Stimulated activated naive CD8-positive, alpha-beta T cell treated with anti-CD3 and anti-CD28 coated beads, Interleukin-15, Interleukin-2, amounts not matched to agents 100 ng/mL and 50 ng/mL, for 24 hours (primary cell): ENCODE measurements around the gene MVB12B.

Experiments
- H3K27ac Mint-ChIP-seq: one replicate; pipeline ENCODE4 v1.8.0; 2021; ENCODE audit warnings: mild to moderate bottlenecking, mixed read lengths
- H3K27me3 Mint-ChIP-seq: one replicate; pipeline ENCODE4 v1.8.0; 2021; ENCODE audit warnings: mixed read lengths
- H3K36me3 Mint-ChIP-seq: one replicate; pipeline ENCODE4 v1.8.0; 2021; ENCODE audit warnings: low read depth, mixed read lengths
- H3K4me1 Mint-ChIP-seq: one replicate; pipeline ENCODE4 v1.8.0; 2021; ENCODE audit warnings: low read depth, mixed read lengths
- H3K4me3 Mint-ChIP-seq: one replicate; pipeline ENCODE4 v1.8.0; 2021; ENCODE audit warnings: mild to moderate bottlenecking, mixed read lengths
- H3K9me3 Mint-ChIP-seq: one replicate; pipeline ENCODE4 v1.8.0; 2021; ENCODE audit warnings: mixed read lengths

The MVB12B gene

DNA sequence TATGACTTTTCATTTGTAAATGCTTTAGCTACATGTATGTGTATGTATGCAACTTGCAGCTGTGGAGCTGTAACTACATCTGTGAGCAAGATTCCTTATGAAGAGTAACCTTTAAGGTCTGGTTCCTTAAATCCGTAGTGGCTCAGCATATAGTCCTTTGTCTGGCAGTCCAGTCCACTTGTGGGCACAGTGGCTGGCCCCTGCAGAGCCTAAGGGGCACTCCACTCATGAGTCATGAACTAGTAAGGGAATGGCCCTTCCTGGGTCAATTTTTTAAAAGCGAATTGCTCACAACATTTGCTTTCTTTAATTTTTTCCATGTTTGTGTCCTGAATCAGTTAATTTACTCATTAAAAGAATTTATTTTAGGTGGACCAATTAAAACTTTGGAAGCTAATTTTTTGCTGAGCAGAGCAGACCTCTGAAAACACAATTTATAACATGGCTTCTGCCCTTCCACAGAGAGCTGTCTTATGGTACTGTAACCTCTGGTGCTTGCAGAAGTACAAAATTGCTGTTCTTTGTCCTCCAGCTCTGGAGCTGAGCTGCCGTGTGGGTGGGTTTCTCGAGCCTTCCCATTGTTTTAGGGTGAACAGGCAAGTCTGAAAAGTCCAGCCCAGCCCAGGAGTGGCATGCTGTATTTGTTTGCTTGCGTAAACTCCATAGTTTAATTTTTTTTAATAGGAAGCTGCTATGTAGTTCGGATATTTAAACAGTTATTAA is 110.1 kb downstream of the MVB12B start:
- Mint-ChIP-seq H3K27me3 (no peaks in the 10 kb centered on the region), H3K9me3 (no peaks in the 10 kb centered on the region), H3K27ac (no peak overlapping the region), H3K36me3 (peaks cover 4% of the 10 kb centered on the region), H3K4me3 (no peak overlapping the region), H3K4me1 (peaks cover 13% of the 10 kb centered on the region)

DNA sequence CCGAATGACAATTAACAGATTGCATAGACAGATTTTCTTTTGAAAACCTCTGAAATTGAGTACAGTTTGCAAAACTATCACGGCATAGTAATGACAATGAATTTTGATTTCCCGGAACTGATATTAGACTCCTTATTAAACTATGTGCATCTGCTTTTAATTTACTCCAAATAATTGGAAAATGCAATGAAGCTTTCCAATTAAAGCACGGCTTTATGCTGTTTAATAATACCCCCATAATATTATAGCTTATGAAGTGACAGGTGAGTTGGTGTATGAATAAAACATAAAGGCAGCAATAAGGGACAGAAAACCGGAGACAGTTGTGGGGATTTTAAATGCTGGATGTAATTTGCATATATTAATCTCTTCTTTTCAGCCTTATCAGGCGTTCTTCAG is 110.6 kb downstream of the MVB12B start:
- Mint-ChIP-seq H3K4me1 (peaks cover 13% of the 10 kb centered on the region), H3K27ac (no peak overlapping the region), H3K36me3 (peaks cover 4% of the 10 kb centered on the region), H3K9me3 (no peaks in the 10 kb centered on the region), H3K27me3 (no peaks in the 10 kb centered on the region), H3K4me3 (no peak overlapping the region)

DNA sequence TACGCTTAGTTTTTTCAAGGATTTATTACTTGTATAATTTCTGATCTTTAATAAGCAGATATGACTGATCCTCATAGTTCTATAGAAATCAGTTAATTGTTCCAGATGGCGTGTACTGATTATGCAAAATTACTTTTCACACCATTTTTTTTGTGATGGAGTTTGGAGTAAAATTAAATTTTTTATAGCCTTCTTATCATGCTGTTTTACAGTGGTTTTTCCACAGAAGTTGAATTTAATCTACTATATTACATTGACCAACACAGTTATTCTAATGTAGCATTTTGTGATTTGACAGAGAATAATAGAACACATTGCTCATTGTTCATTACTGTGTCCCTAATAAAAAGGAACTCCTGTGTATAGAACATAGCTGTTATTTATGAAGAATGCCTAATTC is 111.1 kb downstream of the MVB12B start:
- H3K4me3 Mint-ChIP-seq: no peak overlapping the region
- H3K27me3 Mint-ChIP-seq: no peaks in the 10 kb centered on the region
- H3K4me1 Mint-ChIP-seq: peaks cover 13% of the 10 kb centered on the region
- peaks cover 4% of the 10 kb centered on the region for H3K36me3 Mint-ChIP-seq
- H3K27ac Mint-ChIP-seq: no peak overlapping the region
- H3K9me3 Mint-ChIP-seq: no peaks in the 10 kb centered on the region

DNA sequence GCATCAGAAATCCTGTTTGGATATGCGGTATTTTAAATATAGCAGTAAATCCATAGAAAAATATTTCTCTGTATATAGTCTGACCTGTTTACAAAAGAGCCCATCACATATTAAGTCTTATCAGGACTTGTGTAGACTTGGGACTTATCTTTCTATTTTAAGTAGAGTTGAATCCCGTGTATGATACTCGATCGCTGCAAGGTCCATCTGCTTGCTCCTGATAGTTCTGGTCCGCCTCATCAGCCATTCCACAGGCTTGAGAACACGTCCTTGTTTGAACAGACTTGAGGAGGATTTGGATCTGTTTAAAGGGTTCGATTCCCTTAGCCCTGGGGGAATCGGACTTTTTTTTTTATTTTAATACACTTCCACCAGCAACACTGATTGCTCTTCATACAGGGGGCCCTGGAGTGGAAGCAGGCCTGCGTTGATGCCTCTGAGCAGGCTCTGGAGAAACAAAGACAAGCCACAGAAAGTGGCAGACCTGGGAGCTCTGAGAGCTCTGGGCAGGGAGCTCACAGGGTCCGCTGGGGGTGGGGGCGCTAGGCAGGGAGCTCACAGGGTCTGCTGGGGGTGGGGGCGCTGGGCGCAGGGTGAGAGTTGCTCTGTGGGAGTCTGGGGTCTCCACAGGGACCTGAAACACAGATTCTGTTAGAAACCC is 112.2 kb downstream of the MVB12B start:
- Mint-ChIP-seq H3K4me3 (no peak overlapping the region), H3K36me3 (peaks cover 4% of the 10 kb centered on the region), H3K27me3 (no peaks in the 10 kb centered on the region), H3K9me3 (no peaks in the 10 kb centered on the region), H3K4me1 (peaks cover 17% of the 10 kb centered on the region), H3K27ac (no peak overlapping the region)

GRCh38 chr9:126439402-126439765 is 112.8 kb downstream of the MVB12B start:
- Mint-ChIP-seq H3K4me3 (no peak overlapping the region), H3K36me3 (peaks cover 4% of the 10 kb centered on the region), H3K9me3 (no peaks in the 10 kb centered on the region), H3K4me1 (peaks cover 18% of the 10 kb centered on the region), H3K27me3 (no peaks in the 10 kb centered on the region), H3K27ac (no peak overlapping the region)

DNA sequence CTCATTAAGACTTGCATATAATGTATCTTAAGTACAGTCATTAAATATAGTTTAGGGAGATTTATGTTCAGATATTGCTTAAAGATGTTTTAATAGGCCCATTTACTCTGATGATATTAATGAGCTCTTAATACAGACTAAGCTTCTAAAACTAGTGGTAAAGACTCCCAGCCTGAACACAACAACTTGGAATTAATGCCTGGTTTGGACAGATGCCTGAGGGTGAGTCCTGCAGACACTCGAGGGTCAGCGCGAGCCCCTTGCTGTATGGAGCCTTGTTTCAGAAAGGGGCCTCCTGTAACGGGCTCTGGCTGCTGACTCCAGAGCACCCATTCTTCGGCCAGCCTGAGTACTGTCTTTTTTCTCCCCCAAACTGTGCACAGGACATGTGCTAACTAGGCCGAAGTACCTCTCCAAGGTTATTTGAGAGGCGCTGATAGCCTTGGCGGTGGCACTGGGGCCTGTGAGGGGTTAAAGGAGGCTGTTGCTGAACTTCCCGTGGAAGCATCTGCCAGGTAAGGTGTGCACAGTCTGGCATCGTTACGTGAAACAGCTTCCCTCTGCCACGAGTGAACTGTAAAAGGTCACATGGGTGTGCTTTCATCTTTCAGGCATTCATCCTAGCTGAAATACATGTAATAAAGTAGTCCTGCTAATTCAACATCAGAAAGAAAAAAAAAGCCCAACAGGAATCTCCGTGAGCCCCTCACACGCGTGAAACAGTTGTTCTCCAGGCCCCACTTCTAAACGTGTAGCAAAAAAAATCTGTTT is 113.4 kb downstream of the MVB12B start:
- Mint-ChIP-seq H3K4me1 (peaks cover 18% of the 10 kb centered on the region), H3K27ac (no peak overlapping the region), H3K27me3 (no peaks in the 10 kb centered on the region), H3K9me3 (no peaks in the 10 kb centered on the region), H3K36me3 (peaks cover 4% of the 10 kb centered on the region), H3K4me3 (no peak overlapping the region)

DNA sequence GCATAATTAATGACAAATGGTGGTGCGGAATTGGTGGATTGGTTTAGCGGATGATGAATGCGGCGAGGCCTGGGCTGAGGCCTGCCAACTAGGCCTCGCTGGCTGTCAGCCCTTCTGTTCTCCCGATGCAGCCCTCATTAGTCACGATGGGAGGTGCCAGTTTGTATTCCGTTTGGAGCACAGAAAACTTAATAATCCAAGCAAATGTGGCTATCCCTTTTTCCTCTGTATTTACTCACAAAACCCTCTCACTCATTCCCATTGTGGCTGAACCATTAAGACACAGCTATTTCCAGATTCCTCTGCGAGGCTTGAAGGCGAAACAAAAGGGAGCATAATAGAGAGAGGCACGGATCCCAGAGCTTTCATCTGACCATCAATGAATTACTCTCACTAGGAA is 114.3 kb downstream of the MVB12B start:
- no peak overlapping the region for H3K27ac Mint-ChIP-seq
- H3K9me3 Mint-ChIP-seq: no peaks in the 10 kb centered on the region
- no peaks in the 10 kb centered on the region for H3K27me3 Mint-ChIP-seq
- peaks cover 18% of the 10 kb centered on the region for H3K4me1 Mint-ChIP-seq
- H3K36me3 Mint-ChIP-seq: peaks cover 4% of the 10 kb centered on the region
- H3K4me3 Mint-ChIP-seq: no peak overlapping the region

DNA sequence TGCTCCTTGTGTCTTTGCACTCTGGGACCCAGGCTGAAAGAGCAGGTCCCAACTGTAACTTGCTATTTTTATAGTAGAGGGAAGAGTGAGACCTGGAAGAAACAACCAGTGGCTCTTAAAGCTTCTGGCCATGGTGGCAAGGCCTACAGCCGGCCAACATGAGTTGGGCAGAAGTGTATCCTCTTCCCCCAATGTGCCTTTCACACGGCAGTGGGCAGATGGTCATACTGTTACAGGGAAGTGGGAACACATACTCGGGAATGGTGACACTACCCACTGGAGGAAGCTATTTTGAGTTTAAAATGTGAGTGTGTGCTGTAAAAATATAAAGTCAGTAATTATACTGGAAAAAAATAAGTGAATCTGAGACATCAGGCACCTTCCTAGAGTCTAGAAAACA is 116.0 kb downstream of the MVB12B start:
- no peaks in the 10 kb centered on the region for H3K9me3 Mint-ChIP-seq
- H3K4me1 Mint-ChIP-seq: peaks cover 18% of the 10 kb centered on the region
- no peaks in the 10 kb centered on the region for H3K27me3 Mint-ChIP-seq
- H3K36me3 Mint-ChIP-seq: peaks cover 4% of the 10 kb centered on the region
- no peak overlapping the region for H3K4me3 Mint-ChIP-seq
- H3K27ac Mint-ChIP-seq: no peak overlapping the region

DNA sequence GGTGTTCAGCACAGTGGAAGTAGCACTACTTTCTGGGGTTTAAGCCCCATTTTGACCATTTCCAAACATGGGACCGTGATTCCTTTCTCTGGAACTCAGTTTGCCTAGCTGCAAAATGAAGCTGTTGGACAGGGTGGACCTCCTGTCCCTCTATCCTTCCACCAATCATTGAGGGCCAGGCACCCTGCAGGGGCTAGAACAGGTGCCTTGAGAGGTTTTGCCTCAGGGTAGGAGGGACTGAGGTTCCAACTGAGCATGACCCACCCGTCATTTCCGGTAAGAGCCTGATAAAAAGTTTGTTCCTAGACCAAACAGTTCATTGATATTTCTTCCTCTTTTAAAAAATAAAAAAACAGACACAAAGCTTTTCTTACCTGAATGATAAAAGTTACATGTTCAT is 116.5 kb downstream of the MVB12B start:
- Mint-ChIP-seq H3K4me1 (peaks cover 18% of the 10 kb centered on the region), H3K36me3 (peaks cover 4% of the 10 kb centered on the region), H3K4me3 (no peak overlapping the region), H3K27me3 (no peaks in the 10 kb centered on the region), H3K27ac (no peak overlapping the region), H3K9me3 (no peaks in the 10 kb centered on the region)

DNA sequence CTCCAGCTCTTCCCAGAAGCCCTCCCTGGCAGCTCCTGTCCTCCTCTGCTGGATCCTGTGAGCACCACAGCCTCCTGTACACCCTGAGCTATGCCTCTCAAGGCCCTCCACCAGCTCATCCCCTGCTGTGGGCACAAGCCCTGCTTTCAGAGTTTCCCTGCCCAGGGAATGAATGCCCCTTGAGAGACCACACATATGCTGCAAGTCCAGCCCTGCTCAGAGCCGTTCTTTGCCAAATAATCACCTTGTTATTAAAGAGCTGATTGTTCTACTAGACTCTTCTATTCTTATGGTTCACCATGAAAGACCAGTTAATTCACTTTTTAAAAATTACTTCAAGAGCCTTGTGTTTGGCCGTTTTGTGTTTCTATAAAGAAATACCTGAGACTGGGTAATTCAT is 121.5 kb downstream of the MVB12B start:
- Mint-ChIP-seq H3K4me1 (peaks cover 5% of the 10 kb centered on the region), H3K27ac (no peak overlapping the region), H3K4me3 (no peak overlapping the region), H3K27me3 (no peaks in the 10 kb centered on the region), H3K36me3 (no peaks in the 10 kb centered on the region), H3K9me3 (no peaks in the 10 kb centered on the region)

- Mint-ChIP-seq H3K27me3 (no peaks in the 10 kb centered on the region), H3K9me3 (no peaks in the 10 kb centered on the region), H3K36me3 (no peaks in the 10 kb centered on the region), H3K27ac (no peak overlapping the region), H3K4me1 (no peaks in the 10 kb centered on the region), H3K4me3 (no peak overlapping the region)
Observed at GRCh38 chr9:126448865-126449577, 122.4 kb downstream of the MVB12B start.

GRCh38 chr9:126449725-126450667 is 123.4 kb downstream of the MVB12B start:
- no peak overlapping the region for H3K27ac Mint-ChIP-seq
- no peak overlapping the region for H3K4me3 Mint-ChIP-seq
- H3K9me3 Mint-ChIP-seq: no peaks in the 10 kb centered on the region
- no peaks in the 10 kb centered on the region for H3K27me3 Mint-ChIP-seq
- no peaks in the 10 kb centered on the region for H3K36me3 Mint-ChIP-seq
- H3K4me1 Mint-ChIP-seq: no peaks in the 10 kb centered on the region

GRCh38 chr9:126450668-126451205 is 124.1 kb downstream of the MVB12B start:
- Mint-ChIP-seq H3K4me3 (no peak overlapping the region), H3K27ac (no peak overlapping the region), H3K27me3 (no peaks in the 10 kb centered on the region), H3K4me1 (no peaks in the 10 kb centered on the region), H3K9me3 (no peaks in the 10 kb centered on the region), H3K36me3 (no peaks in the 10 kb centered on the region)

DNA sequence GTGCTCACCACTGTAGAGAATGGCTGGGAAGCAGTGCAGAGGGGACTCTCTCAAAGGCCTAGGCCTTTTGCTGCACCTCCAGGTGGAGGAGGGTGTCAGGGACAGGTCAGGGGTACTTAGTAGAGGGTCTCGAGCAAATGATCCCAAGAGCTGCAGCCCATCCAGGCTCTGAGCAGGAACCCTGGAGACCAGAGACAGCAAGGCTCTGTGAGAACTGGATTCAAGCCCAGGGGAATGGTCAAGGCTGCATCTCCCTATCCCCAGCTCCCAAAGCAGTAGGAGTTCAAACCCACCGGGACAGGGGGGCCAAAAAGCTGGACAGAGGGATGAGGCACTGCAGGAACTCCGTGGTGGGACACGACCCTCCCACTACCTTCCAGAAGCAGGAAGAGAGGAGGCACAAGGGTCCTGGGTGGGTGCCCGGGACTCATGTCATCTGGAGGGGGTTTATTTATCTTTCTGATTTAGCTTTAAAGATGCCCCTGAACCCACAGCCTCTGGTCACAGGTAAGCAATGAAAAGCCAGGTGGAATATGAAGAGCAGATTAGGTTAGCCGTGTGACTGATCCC is 124.8 kb downstream of the MVB12B start:
- Mint-ChIP-seq H3K27me3 (no peaks in the 10 kb centered on the region), H3K4me1 (no peaks in the 10 kb centered on the region), H3K4me3 (no peak overlapping the region), H3K36me3 (no peaks in the 10 kb centered on the region), H3K27ac (no peak overlapping the region), H3K9me3 (no peaks in the 10 kb centered on the region)
